H9 (cell line): ENCODE measurements around the gene KRTAP10-11. TPM values are rescaled to one million over a fixed set of nuclear protein-coding genes. Genes with fewer than 3 reads are reported as not detected.

Source experiments
- DNase-seq: peaks from one replicate; pipeline ENCODE4 v3.0.0-alpha.2; 2017
- H2AFZ ChIP-seq: one replicate; pipeline ENCODE4 v1.6.1; 2013; ENCODE audit warnings: mild to moderate bottlenecking, low read length, control low read depth, moderate library complexity
- H2AK5ac ChIP-seq: 2 replicates; pipeline ENCODE4 v1.6.1; 2013; ENCODE audit warnings: low read length, control low read depth, mixed read lengths; ENCODE audit not compliant: insufficient read length
- H2BK120ac ChIP-seq: one replicate; pipeline ENCODE4 v1.6.1; 2013; ENCODE audit warnings: low read depth, mild to moderate bottlenecking, low read length, control low read depth, inconsistent platforms; ENCODE audit not compliant: poor library complexity, severe bottlenecking
- H2BK12ac ChIP-seq: 2 replicates; pipeline ENCODE4 v1.6.1; 2013; ENCODE audit warnings: low read length, control low read depth, mixed read lengths, low read depth; ENCODE audit not compliant: insufficient read length
- H2BK15ac ChIP-seq: 2 replicates; pipeline ENCODE4 v1.6.1; 2013; ENCODE audit warnings: low read depth, low read length, control low read depth
- H2BK20ac ChIP-seq: one replicate; pipeline ENCODE4 v1.6.1; 2013; ENCODE audit warnings: low read depth, mild to moderate bottlenecking, low read length, control low read depth, inconsistent platforms; ENCODE audit not compliant: poor library complexity, severe bottlenecking
- H2BK5ac ChIP-seq: 2 replicates; pipeline ENCODE4 v1.6.1; 2013; ENCODE audit warnings: low read length, control low read depth, mixed read lengths; ENCODE audit not compliant: insufficient read length
- H3K14ac ChIP-seq: 2 replicates; pipeline ENCODE4 v1.6.1; 2013; ENCODE audit warnings: low read length, control low read depth; ENCODE audit not compliant: insufficient read depth
- H3K18ac ChIP-seq: 2 replicates; pipeline ENCODE4 v1.6.1; 2013; ENCODE audit warnings: low read depth, mild to moderate bottlenecking, mixed read lengths, low read length, control low read depth; ENCODE audit not compliant: insufficient read length
- H3K23ac ChIP-seq: 2 replicates; pipeline ENCODE4 v1.6.1; 2013; ENCODE audit warnings: low read length, control low read depth, mixed read lengths, low read depth; ENCODE audit not compliant: insufficient read length
- H3K23me2 ChIP-seq: 2 replicates; pipeline ENCODE4 v1.6.1; 2013; ENCODE audit warnings: low read depth, mild to moderate bottlenecking, mixed read lengths, low read length, control low read depth; ENCODE audit not compliant: insufficient read length, poor library complexity, severe bottlenecking
- H3K27ac ChIP-seq: 2 replicates; pipeline ENCODE4 v1.5.1; 2013; ENCODE audit warnings: low read length, control low read depth, mixed read lengths, low read depth; ENCODE audit not compliant: insufficient read length
- H3K27me3 ChIP-seq: 2 replicates; pipeline ENCODE4 v1.6.1; 2013; ENCODE audit warnings: low read length, control low read depth, inconsistent platforms; ENCODE audit not compliant: insufficient read depth
- H3K4ac ChIP-seq: 2 replicates; pipeline ENCODE4 v1.6.1; 2013; ENCODE audit warnings: low read depth, mild to moderate bottlenecking, control low read depth, inconsistent platforms, low read length, moderate library complexity
- H3K4me1 ChIP-seq: 2 replicates; pipeline ENCODE4 v1.6.1; 2013; ENCODE audit warnings: low read length, control low read depth, inconsistent platforms; ENCODE audit not compliant: insufficient read depth
- H3K4me2 ChIP-seq: 2 replicates; pipeline ENCODE4 v1.6.1; 2013; ENCODE audit warnings: low read length, control low read depth, mixed read lengths; ENCODE audit not compliant: insufficient read length, insufficient read depth
- H3K56ac ChIP-seq: 2 replicates; pipeline ENCODE4 v1.6.1; 2013; ENCODE audit warnings: low read depth, mild to moderate bottlenecking, mixed read lengths, low read length, control low read depth; ENCODE audit not compliant: insufficient read length
- H3K79me1 ChIP-seq: 2 replicates; pipeline ENCODE4 v1.6.1; 2013; ENCODE audit warnings: low read depth, mild to moderate bottlenecking, moderate library complexity, low read length, control low read depth, inconsistent platforms; ENCODE audit not compliant: insufficient read depth, poor library complexity, severe bottlenecking
- H3K79me2 ChIP-seq: 2 replicates; pipeline ENCODE4 v1.6.1; 2013; ENCODE audit warnings: low read length, control low read depth, inconsistent platforms; ENCODE audit not compliant: insufficient read depth
- H3K9ac ChIP-seq: 2 replicates; pipeline ENCODE4 v1.6.1; 2013; ENCODE audit warnings: low read length, control low read depth, mixed read lengths; ENCODE audit not compliant: insufficient read length; ENCODE audit errors: extremely low read depth
- H3K9me3 ChIP-seq: one replicate; pipeline ENCODE4 v1.6.1; 2013; ENCODE audit warnings: low read depth, low read length, inconsistent platforms; ENCODE audit not compliant: control insufficient read depth
- H3T11ph ChIP-seq: one replicate; pipeline ENCODE4 v1.6.1; 2013; ENCODE audit warnings: mild to moderate bottlenecking, low read length, control low read depth, inconsistent platforms
- H4K20me1 ChIP-seq: one replicate; pipeline ENCODE4 v1.6.1; 2013; ENCODE audit not compliant: control insufficient read depth, insufficient read length, insufficient read depth
- H4K5ac ChIP-seq: 2 replicates; pipeline ENCODE4 v1.6.1; 2013; ENCODE audit warnings: low read depth, mild to moderate bottlenecking, mixed read lengths, low read length, control low read depth; ENCODE audit not compliant: insufficient read length
- H4K8ac ChIP-seq: replicated peaks from 2 replicates; pipeline ENCODE4 v1.6.1; 2013; ENCODE audit warnings: low read length, control low read depth, mixed read lengths, low read depth; ENCODE audit not compliant: insufficient read length
- H4K91ac ChIP-seq: 2 replicates; pipeline ENCODE4 v1.6.1; 2013; ENCODE audit warnings: low read depth, mild to moderate bottlenecking, moderate library complexity, mixed read lengths, low read length, control low read depth; ENCODE audit not compliant: insufficient read length
- H3K27ac Mint-ChIP-seq, 3 experiments: 2 replicates in 2 of 3; 3 replicates in 1 of 3; pipeline ENCODE4 v1.8.0; 2020 to 2021; ENCODE audit warnings: mixed read lengths in 3 of 3, mild to moderate bottlenecking in 1 of 3, moderate library complexity in 1 of 3
- H3K27me3 Mint-ChIP-seq: 2 replicates; pipeline ENCODE4 v1.8.0; 2021; ENCODE audit warnings: low read depth, mild to moderate bottlenecking, moderate library complexity, mixed read lengths
- H3K36me3 Mint-ChIP-seq, 3 experiments: 2 replicates in 2 of 3; 3 replicates in 1 of 3; pipeline ENCODE4 v1.8.0; 2020 to 2021; ENCODE audit warnings: low read depth in 3 of 3, mixed read lengths in 3 of 3; ENCODE audit not compliant: insufficient read depth in 1 of 3
- H3K4me1 Mint-ChIP-seq, 2 experiments: 2 replicates each; pipeline ENCODE4 v1.8.0; 2020; ENCODE audit warnings: mixed read lengths in 2 of 2
- H3K4me3 Mint-ChIP-seq, 2 experiments: 2 replicates in 1 of 2; 3 replicates in 1 of 2; pipeline ENCODE4 v1.8.0; 2020 to 2021; ENCODE audit warnings: mild to moderate bottlenecking in 2 of 2, mixed read lengths in 2 of 2, moderate library complexity in 1 of 2
- H3K9me3 Mint-ChIP-seq, 2 experiments: 2 replicates in 1 of 2; 3 replicates in 1 of 2; pipeline ENCODE4 v1.8.0; 2020; ENCODE audit warnings: mild to moderate bottlenecking in 2 of 2, mixed read lengths in 2 of 2, moderate library complexity in 1 of 2
- WGBS: extraction: QIAGEN DNeasy Blood & Tissue Kit; methylation state at CpG from one replicate; pipeline ENCODE4 v1.1.7; 2013; ENCODE audit warnings: missing lambda C conversion rate, low lambda C conversion rate, mixed read lengths; ENCODE audit not compliant: insufficient read length; ENCODE audit errors: extremely low coverage; 5-methylcytosine and 5-hydroxymethylcytosine counted together
- total RNA-seq: library from RNA; stranded (reverse); gene quantifications from 2 replicates; pipeline ENCODE4 v1.2.1, GENCODE V29; 2021
- TF ChIP-seq, protein P1 (sequence below): fragments of 200-600 bp; sonication (generic); conservative IDR thresholded peaks from 3 replicates; pipeline ENCODE4 v1.8.0; 2021; ENCODE audit warnings: antibody characterized with exemption, mild to moderate bottlenecking

Gene KRTAP10-11
- total RNA-seq, 1 experiment from 2014 or later = not detected

DNA sequence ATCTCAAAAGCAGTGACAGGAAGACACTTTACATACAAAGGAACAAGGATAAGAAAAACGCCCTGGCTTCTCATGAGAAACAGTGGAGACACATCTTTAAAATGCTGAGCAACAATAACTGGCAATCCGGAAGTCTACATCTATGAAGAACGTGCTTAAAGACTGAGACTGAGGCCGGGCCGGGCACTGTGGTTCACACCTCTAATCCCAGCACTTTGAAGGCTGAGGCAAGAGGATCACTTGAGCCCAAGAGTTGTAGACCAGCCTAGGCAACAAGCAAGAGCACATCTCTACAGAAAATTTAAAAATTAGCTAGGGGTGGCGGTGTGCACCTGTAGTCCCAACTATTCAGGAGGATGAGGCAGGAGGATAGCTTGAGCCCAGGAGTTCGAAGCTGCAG lies 37.9 kb downstream of the KRTAP10-11 start:
- Histone ChIP-seq H3K79me2 (no peaks in the 10 kb centered on the region), H3K56ac (no peak overlapping the region), H2BK5ac (no peak overlapping the region), H3K27me3 (no peaks in the 10 kb centered on the region), H4K20me1 (no peaks in the 10 kb centered on the region), H3K9ac (no peak overlapping the region), H3K4me1 (peaks cover 5% of the 10 kb centered on the region; the same call in 1 of the 2 replicates), H3K14ac (no peak overlapping the region), H3K23ac (no peak overlapping the region), H2AK5ac (no peak overlapping the region), H3K27ac (no peak overlapping the region), H3K4ac (no peak overlapping the region), H3K9me3 (no peaks in the 10 kb centered on the region), H3K4me2 (no peak overlapping the region), H4K91ac (no peak overlapping the region), H3K18ac (no peak overlapping the region), H2BK15ac (no peak overlapping the region), H4K5ac (no peak overlapping the region), H2BK12ac (no peak overlapping the region), H3T11ph (no peak overlapping the region), H2BK20ac (no peak overlapping the region), H3K79me1 (no peaks in the 10 kb centered on the region), H2AFZ (no peak overlapping the region), H2BK120ac (no peak overlapping the region), H3K23me2 (no peaks in the 10 kb centered on the region), H4K8ac (no peak overlapping the region)
- Mint-ChIP-seq H3K36me3 (no peaks in the 10 kb centered on the region; a peak in 1 of 7 replicates), H3K4me1 (peaks cover 25 to 27% of the 10 kb centered on the region in 2 experiments), H3K27me3 (peaks cover 32% of the 10 kb centered on the region), H3K4me3 (no peak overlapping the region; a peak in 1 of 5 replicates), H3K9me3 (peaks cover 0 to 4% of the 10 kb centered on the region in 2 experiments; a peak in 2 of 5 replicates), H3K27ac (no peak overlapping the region)
- DNase-seq = no peak
- TF ChIP-seq, protein P1, sequence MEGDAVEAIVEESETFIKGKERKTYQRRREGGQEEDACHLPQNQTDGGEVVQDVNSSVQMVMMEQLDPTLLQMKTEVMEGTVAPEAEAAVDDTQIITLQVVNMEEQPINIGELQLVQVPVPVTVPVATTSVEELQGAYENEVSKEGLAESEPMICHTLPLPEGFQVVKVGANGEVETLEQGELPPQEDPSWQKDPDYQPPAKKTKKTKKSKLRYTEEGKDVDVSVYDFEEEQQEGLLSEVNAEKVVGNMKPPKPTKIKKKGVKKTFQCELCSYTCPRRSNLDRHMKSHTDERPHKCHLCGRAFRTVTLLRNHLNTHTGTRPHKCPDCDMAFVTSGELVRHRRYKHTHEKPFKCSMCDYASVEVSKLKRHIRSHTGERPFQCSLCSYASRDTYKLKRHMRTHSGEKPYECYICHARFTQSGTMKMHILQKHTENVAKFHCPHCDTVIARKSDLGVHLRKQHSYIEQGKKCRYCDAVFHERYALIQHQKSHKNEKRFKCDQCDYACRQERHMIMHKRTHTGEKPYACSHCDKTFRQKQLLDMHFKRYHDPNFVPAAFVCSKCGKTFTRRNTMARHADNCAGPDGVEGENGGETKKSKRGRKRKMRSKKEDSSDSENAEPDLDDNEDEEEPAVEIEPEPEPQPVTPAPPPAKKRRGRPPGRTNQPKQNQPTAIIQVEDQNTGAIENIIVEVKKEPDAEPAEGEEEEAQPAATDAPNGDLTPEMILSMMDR = no peak
- WGBS = no CpG with 5 or more reads among the region's 7 CpGs
